NT2/D1 (cell line): ENCODE measurements around the gene MTG1.

Experiments used
- SUZ12 ChIP-seq: IDR thresholded peaks from 2 replicates; pipeline ENCODE4 v1.6.1; 2011; ENCODE audit not compliant: insufficient read length, insufficient read depth; ENCODE audit errors: extremely low read depth
- YY1 ChIP-seq: IDR thresholded peaks from 2 replicates; pipeline ENCODE4 v1.6.1; 2011; ENCODE audit not compliant: insufficient read length, insufficient read depth
- ZNF274 ChIP-seq: IDR thresholded peaks from 2 replicates; pipeline ENCODE4 v1.6.1; 2011; ENCODE audit warnings: mild to moderate bottlenecking, low read depth, low read length

GRCh38 chr10:133370030-133370786 is 23.7 kb upstream of the MTG1 start:
- no peak for TF ChIP-seq YY1
- TF ChIP-seq ZNF274 = no peak
- TF ChIP-seq SUZ12 = no peak
